T47D (cell line): ENCODE measurements around the gene GLRB.
"Not testable (repeated sequence)": the region's sequence is repeated elsewhere in the genome, so short reads cannot be mapped to it uniquely, and the experiment has no call there.

Experiments used
- DNase-seq, 2 experiments: peaks; one replicate each; pipeline versions ENCODE4 v3.0.0 to v3.0.0-alpha.2; 2011 to 2012; ENCODE audit warnings: low read depth in 1 of 2, low spot score in 1 of 2
- JUND ChIP-seq: IDR thresholded peaks from 2 replicates; pipeline ENCODE4 v1.6.1; 2012; ENCODE audit warnings: low read depth
- in situ Hi-C: cut with HindIII; loops from 2 replicates; pipeline ENCODE4 v1.10.0; 2016; ENCODE audit warnings: low sequenced_read_pairs, low pct_unique_long_range_greater_than_20kb

GLRB gene

DNA sequence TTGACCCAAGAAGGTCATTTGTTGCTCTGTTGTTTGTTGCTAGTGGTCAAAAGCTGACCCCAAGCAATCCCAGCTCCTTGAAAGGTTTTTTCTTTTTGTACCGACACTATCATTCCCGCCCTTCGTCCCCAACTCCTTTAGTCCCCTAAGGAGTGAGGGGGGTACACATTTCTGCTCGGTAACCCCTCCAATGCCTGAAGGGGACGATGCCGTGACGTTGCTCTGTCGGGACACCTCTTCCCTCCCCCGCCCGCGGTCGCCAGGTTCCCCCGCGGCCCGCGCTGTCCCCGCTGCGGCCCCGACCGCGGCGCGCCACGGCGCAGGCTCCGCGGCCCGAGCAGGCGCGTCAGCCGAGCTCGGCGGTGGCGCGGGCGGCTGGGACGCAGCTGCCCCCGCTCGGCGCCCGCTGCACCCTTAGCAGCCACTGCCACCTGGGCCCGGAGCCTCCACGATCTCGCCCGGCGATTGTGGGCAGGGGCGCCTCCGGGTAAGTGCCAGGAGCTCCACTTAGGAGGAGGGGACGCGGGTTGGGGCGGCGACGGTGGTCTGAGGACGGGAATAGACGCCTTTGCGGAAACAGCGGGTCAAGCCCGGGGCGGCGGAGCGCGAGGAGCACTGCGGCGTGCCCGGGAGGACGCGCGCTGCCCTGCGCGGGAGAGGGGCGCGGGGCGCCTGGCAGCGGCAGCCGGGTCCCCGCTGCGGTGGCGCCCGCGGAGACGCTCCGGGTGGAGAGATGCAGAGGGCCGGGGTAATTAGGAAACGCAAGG lies at the start of gene GLRB:
GLRB (plus strand) TSS at position 340 of the 767 bp plus-strand sequence. CDS start 1,875 bp downstream, outside the sequence.
- in situ Hi-C loops: no loop called here
- DNase-seq: peak; percentile 42 to 64
- no peak for TF ChIP-seq JUND

DNA sequence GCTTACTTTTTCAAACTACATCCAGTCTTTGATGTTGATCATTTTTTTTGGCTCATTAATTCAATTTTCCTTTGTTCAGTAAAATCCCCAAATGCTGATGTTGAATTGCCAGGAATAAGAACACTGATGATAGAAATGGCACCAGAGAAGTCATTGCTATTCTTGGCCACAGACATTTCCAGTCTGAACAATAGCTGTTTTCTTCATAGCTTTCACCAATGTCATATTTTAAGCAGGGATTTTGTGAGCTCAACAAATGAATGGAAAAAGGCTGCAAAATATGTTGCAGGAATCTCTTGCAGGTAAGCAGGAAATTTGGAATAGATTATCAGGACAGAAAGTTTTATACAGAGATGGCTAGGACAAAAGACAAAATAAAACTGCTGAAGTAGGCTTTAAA lies 40.5 kb upstream of the GLRB start:
- in situ Hi-C loops: no loop called here
- no peak for TF ChIP-seq JUND
- DNase-seq: no peak

DNA sequence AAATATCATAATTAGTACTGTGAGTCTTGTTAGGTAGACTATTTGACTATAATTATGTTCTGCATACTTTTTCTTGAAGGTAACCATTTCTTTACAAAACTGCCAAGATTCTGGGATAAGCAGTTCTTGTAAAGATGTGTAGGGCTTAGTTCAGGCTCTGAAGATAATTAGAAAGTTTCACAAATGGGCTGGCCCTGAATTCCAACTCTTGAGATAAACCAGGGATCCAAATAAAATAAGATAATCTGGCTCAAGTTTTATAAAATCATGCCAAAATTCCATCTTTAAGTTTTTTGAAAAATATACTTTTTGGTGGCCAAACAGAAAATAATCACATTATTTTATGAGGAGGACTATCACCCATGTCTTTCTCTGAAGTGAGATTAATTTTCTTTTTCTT lies 35.5 kb upstream of the GLRB start:
- in situ Hi-C loops: no loop called here
- no peak for TF ChIP-seq JUND
- no peak for DNase-seq

DNA sequence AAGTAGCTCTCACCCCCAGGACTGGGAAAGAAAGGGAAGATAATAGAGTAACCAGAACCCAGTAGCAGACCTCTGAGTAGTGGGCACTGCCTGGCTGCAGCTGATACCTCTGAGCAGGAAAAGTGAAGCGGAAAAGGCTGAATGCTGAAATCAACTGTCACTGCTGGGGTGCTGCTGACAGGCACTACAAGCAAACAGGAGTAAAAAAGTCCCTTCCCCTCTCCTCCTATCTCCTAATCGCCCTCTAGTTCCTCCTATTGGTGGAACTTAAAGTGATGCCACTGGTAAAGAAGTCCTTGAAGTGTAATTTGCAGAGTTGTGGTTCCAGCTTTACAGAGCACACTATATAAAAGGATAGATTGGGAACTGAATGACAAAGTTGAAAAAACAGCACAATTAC lies 32.8 kb upstream of the GLRB start:
- TF ChIP-seq JUND: no peak
- in situ Hi-C loops: no loop called here
- DNase-seq: peak in 1 of 2 experiments; percentile 19

- in situ Hi-C loops: no loop called here
- DNase-seq: peak; percentile 21 to 78
- TF ChIP-seq JUND: no peak
Observed at GRCh38 chr4:157045507-157046127, 30.3 kb upstream of the GLRB start.

DNA sequence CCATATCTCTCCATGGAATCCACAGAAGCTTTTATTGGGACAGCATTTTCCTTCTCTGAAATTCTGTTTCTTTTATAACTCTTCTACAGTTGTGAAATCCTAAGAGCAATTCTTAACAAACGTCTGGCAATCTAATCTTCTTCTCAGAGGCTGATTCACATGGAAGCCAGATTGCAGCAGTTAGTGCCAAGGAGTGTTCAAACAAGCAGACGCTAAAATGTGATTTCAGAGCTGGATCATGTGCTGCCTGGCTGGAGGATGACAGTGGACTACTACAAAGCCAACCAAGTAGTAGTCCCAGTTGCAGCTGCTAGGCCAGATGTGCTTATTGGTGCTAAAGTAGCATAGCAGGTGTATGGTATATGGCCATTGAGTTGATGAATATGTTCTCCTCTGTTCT lies 27.7 kb upstream of the GLRB start:
- no peak for TF ChIP-seq JUND
- in situ Hi-C loops: no loop called here
- no peak for DNase-seq

GRCh38 chr4:157050561-157050960 lies 25.4 kb upstream of the GLRB start:
- no peak for TF ChIP-seq JUND
- in situ Hi-C loops: no loop called here
- DNase-seq: no peak

- in situ Hi-C loops: no loop called here
- no peak for DNase-seq
- no peak for TF ChIP-seq JUND
Observed at GRCh38 chr4:157052429-157053040, 23.4 kb upstream of the GLRB start.

- in situ Hi-C loops: no loop called here
- no peak for DNase-seq
- TF ChIP-seq JUND: no peak
Observed at GRCh38 chr4:157057218-157057617, 18.7 kb upstream of the GLRB start.

- in situ Hi-C loops, DNase-seq: not testable (repeated sequence)
Observed at GRCh38 chr4:157058899-157059298, 17.1 kb upstream of the GLRB start.

- no peak for TF ChIP-seq JUND
- DNase-seq: no peak
- in situ Hi-C loops: no loop called here
Observed at GRCh38 chr4:157072002-157072401, 3.9 kb upstream of the GLRB start.

- in situ Hi-C loops: no loop called here
- no peak for TF ChIP-seq JUND
- no peak for DNase-seq
Observed at GRCh38 chr4:157075401-157075800, 549 bp upstream of the GLRB start.

DNA sequence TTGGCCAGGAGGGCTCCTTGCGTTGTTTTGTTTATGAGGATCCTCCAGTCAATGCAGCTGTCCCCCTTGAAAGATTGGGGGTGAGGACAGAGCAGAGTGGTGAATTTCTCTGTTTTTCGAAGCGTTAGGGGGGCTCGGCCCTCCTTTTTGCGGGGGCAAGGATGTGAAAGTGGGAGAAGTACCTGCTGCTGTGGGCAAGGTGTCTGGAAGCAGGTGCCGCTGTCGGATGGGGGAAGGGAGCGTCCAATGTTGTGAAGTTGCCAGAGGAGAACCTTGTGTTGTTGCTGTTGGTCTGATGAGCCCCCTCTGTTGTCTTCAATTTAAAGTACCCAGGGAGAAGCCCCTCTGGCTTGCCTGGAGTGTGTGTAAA lies 613 bp downstream of the GLRB start:
- in situ Hi-C loops: no loop called here
- DNase-seq: peak; percentile 26 to 37
- no peak for TF ChIP-seq JUND
